ENCODE results near the gene DMXL2. TPM values are rescaled to one million over a fixed set of nuclear protein-coding genes. Genes with fewer than 3 reads are reported as not detected.

DMXL2 gene
- total RNA-seq, 1 experiment from 2014 or later = 29.8 TPM

DNA sequence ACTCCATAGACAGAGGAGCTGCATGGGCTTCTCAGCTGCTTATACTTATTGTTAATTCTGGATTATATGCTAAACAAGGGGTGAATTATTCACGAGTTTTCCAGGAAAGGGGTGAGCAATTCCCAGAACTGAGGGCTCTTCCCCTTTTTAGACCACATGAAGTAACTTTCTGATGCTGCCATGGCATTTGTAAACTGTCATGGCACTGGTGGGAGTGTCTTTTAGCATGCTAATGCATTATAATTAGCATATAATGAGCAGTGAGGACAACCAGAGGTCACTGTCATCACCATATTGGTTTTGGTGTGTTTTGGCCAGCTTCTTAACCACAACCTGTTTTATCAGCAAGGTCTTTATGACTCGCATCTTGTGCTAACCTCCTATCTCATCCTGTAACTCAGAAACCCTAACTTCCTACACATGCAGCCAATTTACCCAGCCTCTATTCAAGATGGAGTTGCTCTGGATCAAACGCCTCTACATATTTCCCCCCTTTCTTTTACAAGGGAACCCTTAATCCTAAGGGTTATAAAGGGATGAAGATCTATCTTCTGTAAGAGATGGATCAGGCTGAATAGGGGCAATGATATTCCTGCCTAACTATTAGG, 12.1 kb upstream of the DMXL2 start:
- Histone ChIP-seq H3K4me3 (no peak overlapping the region), H3K27ac (no peak overlapping the region), H3K4me1 (replicated peaks; ENCODE audit: insufficient read depth) (no peaks in the 10 kb centered on the region), H3K9me2 (ENCODE audit: insufficient read depth) (no peaks in the 10 kb centered on the region), H3K4me2 (no peak overlapping the region), H3K9me3 (ENCODE audit: insufficient read depth, low read depth) (no peaks in the 10 kb centered on the region), H4K20me1 (ENCODE audit: insufficient read depth) (no peaks in the 10 kb centered on the region), H3F3A (ENCODE audit: insufficient read depth, low read depth) (no peaks in the 10 kb centered on the region), H3K27me3 (ENCODE audit: insufficient read depth, low read depth) (no peaks in the 10 kb centered on the region), H3K36me3 (ENCODE audit: low read depth) (no peaks in the 10 kb centered on the region), H3K79me2 (ENCODE audit: low read depth) (no peaks in the 10 kb centered on the region), H2AFZ (no peak overlapping the region)
- CTCF ChIA-PET = no interaction called here
- no peak for DNase-seq
- TF ChIP-seq, protein P1, sequence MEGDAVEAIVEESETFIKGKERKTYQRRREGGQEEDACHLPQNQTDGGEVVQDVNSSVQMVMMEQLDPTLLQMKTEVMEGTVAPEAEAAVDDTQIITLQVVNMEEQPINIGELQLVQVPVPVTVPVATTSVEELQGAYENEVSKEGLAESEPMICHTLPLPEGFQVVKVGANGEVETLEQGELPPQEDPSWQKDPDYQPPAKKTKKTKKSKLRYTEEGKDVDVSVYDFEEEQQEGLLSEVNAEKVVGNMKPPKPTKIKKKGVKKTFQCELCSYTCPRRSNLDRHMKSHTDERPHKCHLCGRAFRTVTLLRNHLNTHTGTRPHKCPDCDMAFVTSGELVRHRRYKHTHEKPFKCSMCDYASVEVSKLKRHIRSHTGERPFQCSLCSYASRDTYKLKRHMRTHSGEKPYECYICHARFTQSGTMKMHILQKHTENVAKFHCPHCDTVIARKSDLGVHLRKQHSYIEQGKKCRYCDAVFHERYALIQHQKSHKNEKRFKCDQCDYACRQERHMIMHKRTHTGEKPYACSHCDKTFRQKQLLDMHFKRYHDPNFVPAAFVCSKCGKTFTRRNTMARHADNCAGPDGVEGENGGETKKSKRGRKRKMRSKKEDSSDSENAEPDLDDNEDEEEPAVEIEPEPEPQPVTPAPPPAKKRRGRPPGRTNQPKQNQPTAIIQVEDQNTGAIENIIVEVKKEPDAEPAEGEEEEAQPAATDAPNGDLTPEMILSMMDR (conservative IDR thresholded peaks at IDR 0.05) = no peak
- no peak for TF ChIP-seq EZH2 (IDR thresholded peaks at IDR 0.05; ENCODE audit: low read depth)
- POLR2A ChIA-PET (ENCODE audit: unreplicated experiment) = no interaction called here
- intact Hi-C loops (cut with micrococcal nuclease; ENCODE audit: unreplicated experiment) = no loop called here
- BruUV-seq (replicated peaks) = no TSS peak

DNA sequence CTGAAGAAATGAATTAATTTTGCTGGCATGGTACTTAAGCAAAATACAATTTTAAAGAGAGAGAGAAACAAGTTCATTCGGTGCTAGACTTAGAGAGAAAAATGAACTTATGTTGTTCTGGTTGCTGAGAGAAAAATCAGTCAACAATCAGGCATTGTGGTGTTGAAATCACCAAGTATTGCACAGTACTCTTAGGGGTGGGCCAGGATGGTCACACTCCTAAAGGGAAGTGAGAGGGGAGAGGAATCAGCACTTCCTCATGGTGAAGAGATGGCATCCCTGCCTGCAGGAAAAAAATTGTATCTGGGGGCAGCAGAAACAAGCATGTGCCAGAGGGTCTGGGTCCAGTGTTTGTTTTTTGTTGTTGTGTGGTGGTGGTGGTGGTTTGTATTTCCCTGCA, 7.0 kb upstream of the DMXL2 start:
- Histone ChIP-seq H4K20me1 (ENCODE audit: insufficient read depth) (no peaks in the 10 kb centered on the region), H3K27ac (no peak overlapping the region), H3K4me3 (no peak overlapping the region), H3K79me2 (ENCODE audit: low read depth) (no peaks in the 10 kb centered on the region), H2AFZ (no peak overlapping the region), H3K9me2 (ENCODE audit: insufficient read depth) (no peaks in the 10 kb centered on the region), H3K9me3 (ENCODE audit: insufficient read depth, low read depth) (no peaks in the 10 kb centered on the region), H3K27me3 (ENCODE audit: insufficient read depth, low read depth) (no peaks in the 10 kb centered on the region), H3K36me3 (ENCODE audit: low read depth) (no peaks in the 10 kb centered on the region), H3K4me1 (replicated peaks; ENCODE audit: insufficient read depth) (peaks cover 4% of the 10 kb centered on the region), H3K4me2 (no peak overlapping the region), H3F3A (ENCODE audit: insufficient read depth, low read depth) (peaks cover 2% of the 10 kb centered on the region; the same call in 1 of the 2 replicates)
- DNase-seq = no peak
- intact Hi-C loops (cut with micrococcal nuclease; ENCODE audit: unreplicated experiment) = no loop called here
- no peak for TF ChIP-seq EZH2 (IDR thresholded peaks at IDR 0.05; ENCODE audit: low read depth)
- no TSS peak for BruUV-seq (replicated peaks)
- CTCF ChIA-PET = no interaction called here
- POLR2A ChIA-PET (ENCODE audit: unreplicated experiment) = no interaction called here

DNA sequence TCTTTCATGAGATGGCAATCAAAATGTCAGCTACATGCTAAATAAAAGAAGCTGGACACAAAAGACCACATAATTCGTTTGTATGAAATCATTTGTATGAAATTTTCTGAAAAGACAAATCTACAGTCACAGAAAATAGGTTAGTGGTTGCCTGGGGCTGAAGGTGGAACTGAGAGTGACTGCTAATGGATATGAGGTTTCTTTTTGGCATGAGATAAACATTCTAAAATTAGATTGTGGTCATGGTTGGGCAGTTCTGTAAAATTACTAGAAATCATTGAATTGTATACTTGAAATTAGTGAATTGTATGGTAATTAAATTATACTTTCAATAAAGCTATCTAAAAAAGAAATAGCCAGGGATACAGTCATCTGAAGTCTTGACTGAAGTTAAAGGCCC, 2.7 kb upstream of the DMXL2 start:
- no peak overlapping the region for H3K4me2 ChIP-seq
- peaks cover 10% of the 10 kb centered on the region for H3F3A ChIP-seq (ENCODE audit: insufficient read depth, low read depth)
- no peak overlapping the region for H3K4me3 ChIP-seq
- H3K27me3 ChIP-seq (ENCODE audit: insufficient read depth, low read depth) = no peaks in the 10 kb centered on the region
- TF ChIP-seq EZH2 (IDR thresholded peaks at IDR 0.05; ENCODE audit: low read depth) = no peak
- TF ChIP-seq, protein P1 (conservative IDR thresholded peaks at IDR 0.05) = no peak
- H3K4me1 ChIP-seq (replicated peaks; ENCODE audit: insufficient read depth) = peaks cover 30% of the 10 kb centered on the region
- no peaks in the 10 kb centered on the region for H3K9me2 ChIP-seq (ENCODE audit: insufficient read depth)
- H3K27ac ChIP-seq = no peak overlapping the region
- peaks cover 15% of the 10 kb centered on the region for H3K79me2 ChIP-seq (ENCODE audit: low read depth)
- DNase-seq = no peak
- no peaks in the 10 kb centered on the region for H3K36me3 ChIP-seq (ENCODE audit: low read depth)
- intact Hi-C loops (cut with micrococcal nuclease; ENCODE audit: unreplicated experiment) = no loop called here
- no peak overlapping the region for H2AFZ ChIP-seq
- no peaks in the 10 kb centered on the region for H3K9me3 ChIP-seq (ENCODE audit: insufficient read depth, low read depth)
- ChIA-PET CTCF (no interaction called here), POLR2A (ENCODE audit: unreplicated experiment) (no interaction called here)
- no TSS peak for BruUV-seq (replicated peaks)
- no peaks in the 10 kb centered on the region for H4K20me1 ChIP-seq (ENCODE audit: insufficient read depth)

DNA sequence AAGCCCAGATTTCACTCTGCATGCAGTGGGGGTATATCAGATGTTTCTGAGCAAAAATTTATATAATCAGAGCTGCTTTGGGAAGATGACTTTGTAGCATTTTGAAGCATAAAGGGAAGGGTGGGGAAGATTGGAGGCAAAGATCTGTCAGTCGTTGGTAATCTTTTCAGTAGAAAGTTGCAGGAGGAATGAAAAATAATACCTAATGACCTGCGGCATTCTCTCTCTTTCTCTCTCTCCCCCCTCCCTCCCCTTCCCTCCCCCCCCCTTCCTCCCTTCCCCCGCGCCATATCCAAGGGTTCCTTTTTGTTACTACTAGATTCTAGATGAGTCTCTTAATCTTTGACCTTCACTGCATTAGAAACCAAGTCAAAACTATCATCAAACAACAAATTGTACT, 1.5 kb upstream of the DMXL2 start:
- peak overlapping the region; percentile 72; the same call in 1 of the 2 replicates for H3K4me3 ChIP-seq
- no peaks in the 10 kb centered on the region for H3K36me3 ChIP-seq (ENCODE audit: low read depth)
- POLR2A ChIA-PET (ENCODE audit: unreplicated experiment) = no interaction called here
- H3K4me2 ChIP-seq = peak overlapping the region; percentile 83
- intact Hi-C loops (cut with micrococcal nuclease; ENCODE audit: unreplicated experiment) = no loop called here
- H3K9me3 ChIP-seq (ENCODE audit: insufficient read depth, low read depth) = no peaks in the 10 kb centered on the region
- no peak for DNase-seq
- no peaks in the 10 kb centered on the region for H3K9me2 ChIP-seq (ENCODE audit: insufficient read depth)
- BruUV-seq (replicated peaks) = no TSS peak
- H2AFZ ChIP-seq = 0 out of 2 replicates have a peak overlapping the region, but pooled peaks have one; percentile 97
- CTCF ChIA-PET = no interaction called here
- peak overlapping the region; percentile 64 for H3K27ac ChIP-seq
- peaks cover 32% of the 10 kb centered on the region for H3K4me1 ChIP-seq (replicated peaks; ENCODE audit: insufficient read depth)
- peaks cover 25% of the 10 kb centered on the region for H3K79me2 ChIP-seq (ENCODE audit: low read depth)
- H3F3A ChIP-seq (ENCODE audit: insufficient read depth, low read depth) = peaks cover 10% of the 10 kb centered on the region
- H3K27me3 ChIP-seq (ENCODE audit: insufficient read depth, low read depth) = no peaks in the 10 kb centered on the region
- TF ChIP-seq, protein P1 (conservative IDR thresholded peaks at IDR 0.05) = no peak
- TF ChIP-seq EZH2 (IDR thresholded peaks at IDR 0.05; ENCODE audit: low read depth) = no peak
- no peaks in the 10 kb centered on the region for H4K20me1 ChIP-seq (ENCODE audit: insufficient read depth)
